IPS DF 4.7 (cell line): ENCODE data around the gene MRPS18B.
"Not testable (repeated sequence)": the region's sequence is repeated elsewhere in the genome, so short reads cannot be mapped to it uniquely, and the experiment has no call there.

Experiments
- DNase-seq: peaks from one replicate; pipeline ENCODE4 v3.0.0-alpha.2; 2013; ENCODE audit warnings: low spot score; ENCODE audit errors: extremely low read depth

Gene MRPS18B

GRCh38 chr6:30635834-30636233 lies 18.2 kb downstream of the MRPS18B start:
- no peak for DNase-seq

GRCh38 chr6:30640481-30640880 lies 22.8 kb downstream of the MRPS18B start:
- DNase-seq = no peak

GRCh38 chr6:30641048-30641447 lies 23.4 kb downstream of the MRPS18B start:
- no peak for DNase-seq

- DNase-seq = no peak
Observed at GRCh38 chr6:30643656-30644055, 26.0 kb downstream of the MRPS18B start.

- no peak for DNase-seq
Observed at GRCh38 chr6:30644769-30645168, 27.1 kb downstream of the MRPS18B start.

- no peak for DNase-seq
Observed at GRCh38 chr6:30645989-30646388, 28.3 kb downstream of the MRPS18B start.

- DNase-seq = no peak
Observed at GRCh38 chr6:30646450-30647241, 29.0 kb downstream of the MRPS18B start, which contains the start of gene C6orf136. Gene C6orf136 (plus strand): TSS chr6:30647133. CDS start chr6:30647232, 99 bp downstream.

GRCh38 chr6:30647242-30648116 lies 29.8 kb downstream of the MRPS18B start:
- DNase-seq = no peak

GRCh38 chr6:30651143-30651542 lies 33.5 kb downstream of the MRPS18B start:
- DNase-seq = no peak

GRCh38 chr6:30654798-30655742 lies 37.4 kb downstream of the MRPS18B start:
- DNase-seq = no peak

GRCh38 chr6:30655743-30656094 lies 38.1 kb downstream of the MRPS18B start:
- DNase-seq = no peak

- no peak for DNase-seq
Observed at GRCh38 chr6:30656513-30656912, 38.9 kb downstream of the MRPS18B start.

- no peak for DNase-seq
Observed at GRCh38 chr6:30657454-30657853, 39.8 kb downstream of the MRPS18B start.

GRCh38 chr6:30657922-30658321 lies 40.3 kb downstream of the MRPS18B start:
- not testable (repeated sequence) for DNase-seq

GRCh38 chr6:30664994-30665767 lies 47.5 kb downstream of the MRPS18B start:
- no peak for DNase-seq

GRCh38 chr6:30666300-30666699 lies 48.7 kb downstream of the MRPS18B start:
- not testable (repeated sequence) for DNase-seq

GRCh38 chr6:30670760-30671527 lies 53.3 kb downstream of the MRPS18B start:
- DNase-seq = no peak

GRCh38 chr6:30672445-30673253 lies 55.0 kb downstream of the MRPS18B start, which contains the start of gene DHX16:
Gene DHX16 (minus strand): TSS chr6:30673006. CDS start chr6:30672841, 165 bp downstream.
- DNase-seq = peak; percentile 95
